Measurements from ENCODE around the gene VWA5B2.

GRCh38 chr3:184255291-184256039 lies 26.1 kb downstream of the VWA5B2 start:
- TF ChIP-seq CTCF (IDR thresholded peaks at IDR 0.05) (no peak), EP300 (IDR thresholded peaks at IDR 0.05) (no peak)
